GM21447 (cell line): Measurements from ENCODE around the gene ABCC3.

ENCODE experiments used
- ATAC-seq: cut with Tn5 transposase; IDR thresholded peaks from one replicate; pipeline ENCODE4 v1.9.1; 2021; ENCODE audit not compliant: unreplicated experiment

Gene ABCC3

DNA sequence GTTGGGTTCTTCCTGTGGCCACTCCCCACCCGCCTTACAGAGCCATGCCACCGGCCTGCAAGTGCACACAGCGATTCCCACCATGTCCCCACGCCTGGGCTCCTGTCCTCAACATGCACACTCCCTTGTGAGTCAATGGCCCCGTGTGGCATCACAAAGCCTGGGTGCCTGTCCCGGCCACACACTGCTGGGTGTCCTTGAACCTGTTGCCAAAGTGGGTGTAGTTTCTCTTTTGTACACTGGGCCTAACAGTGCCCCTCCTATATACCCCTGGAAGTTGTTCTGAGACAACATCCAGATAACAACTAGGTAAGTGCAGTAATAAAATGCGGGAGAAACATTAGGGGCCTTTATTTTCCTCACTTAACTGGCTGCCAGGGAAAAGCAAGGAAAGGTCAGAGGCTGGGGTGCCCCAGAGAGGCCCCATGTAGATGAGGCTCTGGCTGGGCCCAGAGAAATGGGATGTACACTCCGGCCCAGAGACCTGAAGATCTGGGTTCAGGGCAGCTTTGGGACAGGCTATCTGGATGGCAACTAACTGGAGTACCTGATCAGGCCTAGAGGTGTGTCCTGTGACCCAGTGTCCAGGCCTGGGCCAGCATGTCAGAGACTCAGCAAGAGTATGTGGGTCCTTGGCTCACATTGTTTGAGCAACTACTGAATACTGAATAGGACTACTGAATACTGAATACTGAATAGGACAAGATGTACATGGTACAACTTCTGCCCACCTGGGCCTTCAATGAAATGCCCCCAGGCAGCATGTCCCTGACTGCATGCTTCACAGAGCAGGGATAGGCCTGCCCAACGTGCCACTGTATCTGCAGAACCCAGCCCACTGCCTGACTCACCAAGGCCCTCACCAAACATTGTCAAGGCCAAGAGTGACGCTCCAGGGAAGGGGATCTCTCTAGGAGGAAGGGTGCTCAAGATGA, 8.3 kb downstream of the ABCC3 start:
- ATAC-seq: no peak

DNA sequence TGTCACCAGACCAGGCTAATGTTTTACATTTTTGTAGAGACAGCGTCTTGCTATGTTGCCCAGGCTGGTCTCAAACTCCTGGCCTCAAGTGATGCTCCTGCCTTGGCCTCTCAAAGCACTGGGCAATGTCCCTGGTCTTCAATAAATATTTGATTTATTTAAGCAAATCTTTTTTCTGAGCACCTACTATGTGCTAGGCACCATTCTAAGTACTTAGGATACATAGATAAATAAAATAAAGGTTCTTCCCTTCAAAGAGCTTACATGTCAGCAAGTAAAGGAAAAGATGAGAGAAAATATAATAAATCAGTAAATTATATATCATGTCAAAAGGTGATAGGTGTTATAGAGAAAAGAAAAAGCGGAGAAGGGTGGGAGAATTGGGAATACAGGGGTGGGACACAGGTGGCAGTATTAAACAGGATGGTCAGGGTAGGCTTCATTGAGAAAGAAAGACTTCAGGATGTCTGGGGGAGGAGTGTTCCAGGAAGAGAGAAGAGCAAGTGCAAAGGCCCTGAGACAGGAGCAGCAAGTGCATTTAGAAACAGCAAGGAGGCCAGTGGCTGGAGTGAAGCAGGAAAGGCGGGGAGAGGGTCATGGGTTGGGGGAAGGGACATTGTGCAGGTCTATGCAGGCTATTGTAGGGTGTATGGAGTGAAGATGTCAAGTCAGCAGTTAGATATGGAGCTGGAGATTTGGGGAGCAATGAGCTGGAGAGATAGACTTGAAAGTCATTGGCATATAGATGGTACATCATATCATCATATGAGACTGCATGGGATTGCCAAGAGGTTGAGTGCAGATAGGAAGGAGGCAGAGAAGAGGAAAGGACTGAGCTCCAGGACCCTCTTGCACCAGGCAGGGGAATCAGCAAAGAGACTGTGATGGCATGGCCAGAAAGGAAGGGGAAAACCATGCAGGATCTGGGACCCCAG, 11.3 kb downstream of the ABCC3 start:
- no peak for ATAC-seq

DNA sequence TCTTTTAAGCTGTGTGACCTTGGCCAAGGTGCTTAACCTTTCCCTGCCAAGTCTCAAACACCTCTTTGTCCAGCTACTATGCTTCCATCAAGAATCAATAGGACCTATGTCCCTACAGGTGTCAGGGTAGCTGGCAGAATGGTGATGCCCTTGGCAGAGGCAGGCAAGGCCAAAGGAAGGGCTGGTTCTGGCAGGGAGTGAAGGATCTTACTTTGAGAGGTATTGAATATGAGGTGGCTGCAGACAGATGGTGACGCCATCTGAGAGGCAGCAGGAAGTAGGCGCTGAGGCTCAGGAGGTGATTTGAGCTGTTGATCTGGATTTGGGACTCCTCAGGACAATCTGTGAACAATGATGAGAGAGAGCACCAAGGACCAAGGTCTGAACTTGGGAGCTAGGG, 12.5 kb downstream of the ABCC3 start:
- no peak for ATAC-seq

DNA sequence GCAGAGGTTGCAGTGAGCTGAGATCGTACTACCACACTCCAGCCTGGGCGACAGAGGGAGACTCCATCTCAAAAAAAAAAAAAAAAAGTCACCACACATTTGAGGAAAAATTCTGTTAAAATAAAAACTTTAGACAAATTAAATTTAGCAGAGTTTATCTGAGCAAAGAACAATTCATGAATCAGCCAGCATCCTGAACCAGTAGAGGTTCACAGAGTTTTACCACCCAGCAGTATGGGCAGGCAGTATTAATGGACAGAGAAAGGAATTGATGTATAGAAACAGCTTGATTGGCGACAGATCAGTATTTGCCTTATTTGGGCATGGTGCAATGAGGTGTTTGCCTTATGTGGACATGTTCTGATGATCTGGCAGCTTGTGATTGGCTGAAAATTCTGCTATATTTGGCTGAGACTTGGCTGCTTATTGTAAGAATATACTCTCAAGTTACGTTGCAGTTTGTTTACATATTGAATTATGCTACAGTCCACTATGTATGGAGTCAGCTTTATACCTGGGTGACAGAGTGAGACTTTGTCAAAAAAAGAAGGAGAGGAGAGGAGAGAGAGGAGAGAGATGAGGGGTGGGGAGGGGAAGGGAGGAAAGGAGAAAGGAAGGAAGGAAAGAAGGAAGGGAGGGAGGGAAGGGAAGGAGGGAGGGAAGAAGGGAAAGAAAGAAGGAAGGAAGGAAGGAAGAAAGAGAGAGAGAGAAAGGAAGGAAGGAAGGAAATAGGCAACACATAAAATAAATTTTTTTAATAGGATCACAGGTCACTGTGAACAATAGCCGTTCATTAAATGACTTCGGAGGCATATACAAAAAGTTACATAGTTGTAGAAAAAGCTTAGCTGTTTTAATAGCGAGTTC, 14.6 kb downstream of the ABCC3 start:
- no peak for ATAC-seq

DNA sequence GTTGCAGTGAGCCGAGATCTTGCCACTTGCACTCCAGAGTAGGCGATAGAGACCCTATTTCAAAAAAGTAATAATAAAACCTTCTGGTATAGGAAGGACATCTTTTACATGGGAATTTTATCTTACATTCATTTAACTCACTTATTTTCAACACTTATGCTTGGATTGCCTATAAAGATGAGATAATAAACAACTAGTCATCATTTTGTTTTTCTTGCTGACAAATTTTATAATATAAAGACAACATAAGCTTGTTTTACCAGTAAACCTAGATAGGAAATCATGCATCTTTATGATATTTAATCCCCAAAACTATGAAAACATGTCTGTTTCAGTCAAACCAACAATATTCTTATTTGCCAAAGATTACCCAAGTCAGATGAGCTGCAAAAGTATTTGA, 17.0 kb downstream of the ABCC3 start:
- no peak for ATAC-seq

DNA sequence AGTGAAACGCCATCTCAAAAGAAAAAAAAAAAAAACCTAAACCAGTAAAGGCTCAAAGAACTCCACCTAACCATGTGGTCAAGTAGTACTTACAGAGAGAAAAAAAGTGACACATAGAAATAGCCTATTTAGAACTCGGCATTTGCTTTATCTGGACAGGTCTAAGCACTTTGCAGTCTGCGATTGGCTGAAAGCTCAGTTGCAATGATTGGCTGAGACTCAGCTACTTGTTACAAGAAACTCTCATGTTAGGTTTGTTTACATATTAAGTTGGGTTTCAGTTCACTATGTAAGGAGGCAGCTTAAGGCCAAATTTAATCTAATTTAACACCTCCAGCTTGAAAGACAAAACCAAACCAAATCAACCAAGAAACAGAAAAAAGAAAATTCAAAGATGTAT, 19.1 kb downstream of the ABCC3 start:
- ATAC-seq: no peak

DNA sequence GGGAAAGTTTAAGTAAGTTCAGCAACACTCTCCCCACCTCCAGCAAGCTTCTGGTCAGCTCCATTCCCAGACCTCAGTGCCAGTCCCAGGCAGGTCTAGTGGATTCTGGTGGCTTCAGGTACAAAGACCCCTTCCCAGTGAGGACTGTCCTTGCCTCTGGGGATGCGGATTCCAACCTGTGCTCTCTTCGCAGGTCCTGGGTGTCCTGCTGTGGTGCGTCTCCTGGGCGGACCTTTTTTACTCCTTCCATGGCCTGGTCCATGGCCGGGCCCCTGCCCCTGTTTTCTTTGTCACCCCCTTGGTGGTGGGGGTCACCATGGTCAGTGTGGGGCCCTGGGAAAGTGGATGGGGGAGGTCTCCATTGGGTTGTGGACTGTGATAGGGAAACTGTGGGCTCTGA, 21.8 kb downstream of the ABCC3 start:
- ATAC-seq: no peak

DNA sequence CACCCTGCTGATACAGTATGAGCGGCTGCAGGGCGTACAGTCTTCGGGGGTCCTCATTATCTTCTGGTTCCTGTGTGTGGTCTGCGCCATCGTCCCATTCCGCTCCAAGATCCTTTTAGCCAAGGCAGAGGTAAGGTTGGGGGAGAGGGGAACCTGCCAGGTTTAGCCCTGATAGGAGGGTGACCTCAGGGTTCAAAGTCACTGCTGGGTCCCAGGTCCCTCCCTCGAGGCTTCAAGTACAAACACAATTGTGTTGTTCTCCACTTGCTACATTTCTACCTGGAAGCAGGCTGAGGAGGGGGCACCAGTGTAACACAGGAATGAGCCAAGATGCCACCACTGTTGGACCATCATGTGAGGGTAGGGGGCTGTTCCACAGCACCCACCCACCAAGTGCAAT, 22.4 kb downstream of the ABCC3 start:
- no peak for ATAC-seq

DNA sequence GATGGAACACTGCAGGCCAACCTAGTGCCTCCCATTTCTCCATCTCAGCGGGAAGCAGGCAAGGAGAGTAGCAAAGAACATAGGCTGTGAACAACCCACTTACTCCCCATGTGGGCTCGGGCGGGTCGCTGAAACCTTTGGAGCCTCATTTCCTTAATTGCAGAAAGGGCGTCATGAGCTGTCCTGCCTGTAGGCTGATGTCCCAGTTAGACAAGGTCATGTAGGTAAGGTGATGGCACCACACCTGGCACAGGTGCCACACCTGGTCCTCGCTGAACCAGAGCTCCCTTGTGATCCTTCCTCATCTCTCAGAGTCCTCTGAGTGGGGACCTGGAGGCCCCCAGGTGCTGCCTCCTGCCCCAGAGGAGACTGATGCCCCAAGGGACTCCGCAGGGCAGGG, 22.9 kb downstream of the ABCC3 start:
- no peak for ATAC-seq

DNA sequence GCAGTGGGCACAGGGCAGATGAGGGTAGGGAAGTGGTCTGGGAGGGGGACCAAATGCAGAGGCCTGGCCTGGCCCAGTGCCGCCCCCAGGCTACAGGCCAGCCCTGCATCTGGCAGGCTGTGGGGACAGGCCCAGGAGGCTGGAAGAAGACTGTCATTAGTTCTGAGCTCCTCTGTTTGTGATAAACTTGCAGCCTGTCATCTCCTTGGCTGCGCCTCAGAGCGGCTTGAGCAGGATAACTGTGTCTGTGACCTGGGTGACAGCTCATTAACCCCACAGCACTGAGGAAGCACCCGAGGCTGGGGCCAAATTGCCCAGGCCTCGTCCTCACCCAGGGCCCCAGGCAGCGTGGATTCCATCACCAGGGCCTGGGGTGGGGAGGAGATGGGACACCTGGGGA, 23.9 kb downstream of the ABCC3 start:
- no peak for ATAC-seq

DNA sequence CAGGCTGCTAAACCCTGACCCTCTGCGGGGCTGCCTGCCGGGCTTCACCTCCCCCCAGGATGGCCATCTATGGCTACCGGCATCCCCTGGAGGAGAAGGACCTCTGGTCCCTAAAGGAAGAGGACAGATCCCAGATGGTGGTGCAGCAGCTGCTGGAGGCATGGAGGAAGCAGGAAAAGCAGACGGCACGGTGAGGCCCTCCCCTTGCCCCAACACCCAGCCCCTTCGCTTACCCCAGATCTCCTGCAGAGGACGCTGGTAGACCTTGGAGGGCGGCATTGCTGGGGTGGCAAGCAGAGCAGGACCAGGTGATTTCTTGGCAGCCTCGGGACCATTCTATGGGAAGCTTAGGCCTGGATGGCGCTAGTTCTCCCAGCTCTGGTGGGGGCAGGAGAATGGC, 24.5 kb downstream of the ABCC3 start:
- no peak for ATAC-seq

DNA sequence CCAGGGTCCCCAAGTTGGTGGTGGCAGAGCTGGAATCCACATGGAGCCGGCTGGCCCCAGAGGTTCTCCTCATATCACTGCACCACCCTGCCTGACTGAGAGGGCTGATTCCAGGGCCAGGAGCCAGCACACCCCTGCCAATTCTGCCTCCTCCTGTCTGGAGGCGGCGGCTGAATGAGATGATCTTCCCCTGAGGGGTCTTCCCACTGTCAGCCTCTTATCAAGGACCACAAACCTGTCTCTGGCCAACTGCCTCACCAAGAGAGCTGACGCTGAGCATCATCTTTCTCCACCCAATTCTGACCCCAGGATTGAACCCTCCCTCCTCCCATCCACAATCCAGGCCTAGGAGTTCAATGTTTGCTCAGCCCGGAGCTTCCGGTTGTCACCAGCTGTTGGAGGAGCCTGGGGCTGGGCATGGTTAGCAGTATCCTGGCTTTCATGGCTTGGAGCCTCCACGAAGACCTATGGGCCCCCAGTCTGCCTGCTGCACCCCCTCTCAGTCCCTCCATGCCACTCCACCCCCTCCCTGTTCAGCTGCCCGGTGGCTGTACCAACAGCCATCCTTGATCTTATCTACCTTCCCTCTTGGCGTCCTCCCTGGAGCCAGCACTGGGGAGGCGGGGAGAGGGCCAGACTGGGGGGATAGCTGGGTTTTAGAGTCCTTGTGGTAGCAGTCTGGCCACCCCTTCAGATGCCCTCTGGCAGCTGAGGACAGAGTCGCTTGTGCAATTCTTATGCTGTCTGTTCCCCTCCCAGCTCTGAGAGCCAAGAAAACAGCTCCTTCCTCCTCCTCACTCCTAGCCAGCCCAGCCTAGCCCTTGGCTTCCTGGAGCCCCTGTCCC, 25.6 kb downstream of the ABCC3 start:
- no peak for ATAC-seq

DNA sequence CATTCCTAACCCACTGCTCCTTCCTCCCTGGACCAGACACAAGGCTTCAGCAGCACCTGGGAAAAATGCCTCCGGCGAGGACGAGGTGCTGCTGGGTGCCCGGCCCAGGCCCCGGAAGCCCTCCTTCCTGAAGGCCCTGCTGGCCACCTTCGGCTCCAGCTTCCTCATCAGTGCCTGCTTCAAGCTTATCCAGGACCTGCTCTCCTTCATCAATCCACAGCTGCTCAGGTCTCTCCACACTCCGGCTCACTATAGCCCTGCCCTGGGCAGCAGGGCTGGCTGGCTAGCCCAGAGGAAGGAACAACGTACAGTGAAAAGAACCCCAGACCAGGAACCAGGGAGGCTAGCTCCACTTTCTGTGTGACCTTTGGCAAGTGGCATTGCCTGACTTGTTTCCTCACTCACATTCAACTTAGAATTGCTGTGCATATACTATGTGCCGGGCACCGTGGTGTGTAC, 26.2 kb downstream of the ABCC3 start:
- no peak for ATAC-seq

DNA sequence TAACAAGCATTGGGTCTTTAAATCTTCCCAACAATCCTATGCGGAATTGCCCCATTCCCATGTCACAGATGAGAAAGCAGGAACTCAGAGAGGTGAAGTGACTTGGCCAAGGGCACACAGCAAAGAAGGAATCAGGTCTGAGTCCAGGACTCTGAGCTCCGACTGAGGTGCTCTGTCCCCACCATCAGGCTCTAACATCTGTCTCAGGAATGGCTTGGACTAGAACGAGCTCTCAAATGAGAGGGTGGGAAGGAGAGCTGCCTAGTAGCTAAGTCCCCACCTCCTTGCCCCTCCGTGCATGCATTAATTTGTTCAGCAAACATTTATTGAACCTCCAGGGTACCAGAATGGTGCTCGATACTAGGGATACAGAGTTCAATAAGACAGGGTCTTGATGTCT, 26.7 kb downstream of the ABCC3 start:
- ATAC-seq: no peak

DNA sequence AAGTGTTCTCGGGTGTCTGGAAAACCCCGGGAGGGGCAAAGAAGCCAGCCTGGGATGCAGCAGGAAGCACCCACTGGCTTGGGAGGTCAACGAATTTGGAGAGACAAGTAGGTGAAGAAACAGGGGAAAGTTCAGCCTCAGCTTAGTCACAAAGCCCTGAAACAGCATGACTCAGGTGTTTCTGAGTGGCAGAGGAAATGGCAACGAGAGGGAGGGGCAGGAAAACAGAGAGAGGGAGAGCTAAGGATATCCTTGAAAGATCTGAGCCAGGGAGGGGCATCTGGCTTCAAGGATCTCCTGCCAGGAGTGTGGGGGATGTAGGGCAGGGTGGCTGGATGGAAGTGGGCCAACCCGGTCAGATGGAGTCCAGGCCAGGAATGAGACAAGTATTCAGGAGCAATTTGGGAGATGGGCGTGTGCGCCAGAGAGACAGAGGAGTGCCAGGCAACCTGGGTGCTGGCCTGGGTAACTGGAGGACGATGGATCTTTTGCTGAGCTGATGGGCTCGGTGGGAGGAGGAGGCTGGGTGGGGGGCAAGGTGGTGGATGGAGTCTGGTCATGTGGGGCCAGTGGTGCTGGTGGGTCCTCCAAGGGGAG, 27.2 kb downstream of the ABCC3 start:
- no peak for ATAC-seq

DNA sequence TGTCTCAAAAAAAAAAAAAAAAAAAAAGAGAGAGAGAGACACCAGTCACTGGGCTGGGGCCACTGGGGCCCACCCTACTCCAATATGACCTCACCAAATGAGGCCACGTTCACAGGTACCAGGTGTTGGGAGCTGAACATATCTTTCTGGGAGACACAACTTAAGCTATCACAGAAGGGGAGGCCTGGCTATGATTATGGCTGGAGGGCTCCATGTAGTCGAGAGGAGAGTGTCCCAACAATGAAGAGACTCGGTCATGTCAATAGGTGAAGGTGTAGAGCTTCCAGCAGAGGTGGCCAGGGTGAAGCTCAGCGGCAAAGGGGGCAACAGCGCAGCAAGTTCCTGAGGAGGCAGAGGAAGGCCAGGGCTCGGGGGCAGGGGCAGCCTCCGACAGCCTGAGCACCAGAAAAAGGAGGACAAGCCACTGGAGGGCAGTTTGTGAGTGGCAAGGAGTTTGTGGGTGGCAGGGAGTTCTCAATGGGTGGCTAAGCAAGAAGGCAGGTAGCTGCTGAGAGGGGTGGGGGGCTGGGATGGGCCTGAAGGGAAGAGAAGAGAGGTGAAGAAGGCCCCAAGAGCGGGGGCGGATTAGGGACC, 28.0 kb downstream of the ABCC3 start:
- ATAC-seq: no peak

DNA sequence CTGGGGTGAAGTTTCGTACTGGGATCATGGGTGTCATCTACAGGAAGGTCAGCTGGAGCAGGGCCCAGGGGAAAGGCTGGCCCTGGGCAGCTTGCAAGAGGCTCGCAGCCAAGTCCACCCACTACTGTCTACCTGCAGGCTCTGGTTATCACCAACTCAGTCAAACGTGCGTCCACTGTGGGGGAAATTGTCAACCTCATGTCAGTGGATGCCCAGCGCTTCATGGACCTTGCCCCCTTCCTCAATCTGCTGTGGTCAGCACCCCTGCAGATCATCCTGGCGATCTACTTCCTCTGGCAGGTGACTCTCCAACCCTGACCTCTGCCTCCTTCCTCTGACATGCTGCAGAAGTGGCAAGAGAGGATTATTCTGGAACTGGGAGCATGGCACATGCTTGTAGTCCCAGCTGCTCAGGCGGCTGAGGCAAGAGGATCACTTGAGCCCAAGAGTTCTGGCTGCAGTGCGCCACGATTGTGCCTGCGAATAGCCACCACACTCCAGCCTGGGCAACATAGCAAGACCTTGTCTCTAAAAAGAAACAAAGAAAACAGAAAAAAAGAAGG, 29.2 kb downstream of the ABCC3 start:
- ATAC-seq: no peak

DNA sequence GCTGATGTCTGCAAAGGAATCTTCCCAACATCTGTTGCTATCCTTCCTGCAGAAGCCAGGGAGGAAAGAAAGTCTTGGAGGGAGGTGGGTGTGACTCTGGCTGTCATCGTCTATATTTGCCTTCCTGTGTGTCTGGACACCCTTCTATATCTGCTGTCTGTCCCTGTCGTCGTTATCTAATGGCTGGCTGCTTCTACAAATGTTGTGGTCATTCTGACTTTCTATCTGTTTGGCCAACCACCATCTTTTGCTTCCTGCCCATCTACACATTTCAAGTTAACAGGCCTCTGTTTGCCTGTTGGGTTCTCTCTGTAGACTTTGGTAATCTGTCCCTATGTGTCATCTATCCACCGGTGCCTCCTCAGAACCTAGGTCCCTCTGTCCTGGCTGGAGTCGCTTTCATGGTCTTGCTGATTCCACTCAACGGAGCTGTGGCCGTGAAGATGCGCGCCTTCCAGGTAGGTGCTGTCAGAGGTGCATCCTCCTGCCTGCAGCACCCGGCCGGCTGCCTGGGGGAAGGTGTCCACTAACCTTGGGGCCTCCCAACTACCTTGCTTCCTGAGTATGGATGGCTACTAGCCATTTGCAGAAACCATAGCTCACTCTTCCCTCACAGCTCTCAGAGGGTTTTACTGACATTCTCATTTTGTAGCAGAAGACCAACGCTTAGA, 30.2 kb downstream of the ABCC3 start:
- ATAC-seq: no peak
